Nephron progenitor cell (in vitro differentiated cells): ENCODE measurements around the gene THAP12.
"Not testable (repeated sequence)": the region's sequence is repeated elsewhere in the genome, so short reads cannot be mapped to it uniquely, and the experiment has no call there.

Experiments used
- DNase-seq: peaks from one replicate; pipeline ENCODE4 v3.0.0; 2021
- H3K27ac Mint-ChIP-seq: 2 replicates; pipeline ENCODE4 v1.8.0; 2021; ENCODE audit warnings: mild to moderate bottlenecking, moderate library complexity, mixed read lengths
- H3K27me3 Mint-ChIP-seq: 2 replicates; pipeline ENCODE4 v1.8.0; 2021; ENCODE audit warnings: mild to moderate bottlenecking, low read depth, mixed read lengths; ENCODE audit not compliant: poor library complexity
- H3K36me3 Mint-ChIP-seq: 2 replicates; pipeline ENCODE4 v1.8.0; 2021; ENCODE audit warnings: low read depth, mixed read lengths
- H3K4me1 Mint-ChIP-seq: 2 replicates; pipeline ENCODE4 v1.8.0; 2021; ENCODE audit warnings: mixed read lengths
- H3K4me3 Mint-ChIP-seq: 2 replicates; pipeline ENCODE4 v1.8.0; 2021; ENCODE audit warnings: mild to moderate bottlenecking, moderate library complexity, mixed read lengths
- H3K9me3 Mint-ChIP-seq: 2 replicates; pipeline ENCODE4 v1.8.0; 2021; ENCODE audit warnings: mild to moderate bottlenecking, moderate library complexity, mixed read lengths
- CTCF ChIP-seq: fragments of 200-600 bp; sonication (generic); IDR thresholded peaks from 2 replicates; pipeline ENCODE4 v1.5.0; 2021; ENCODE audit warnings: antibody characterized with exemption

Gene THAP12

GRCh38 chr11:76415073-76415472, 34.1 kb upstream of the THAP12 start:
- no peak overlapping the region for H3K27ac Mint-ChIP-seq
- TF ChIP-seq CTCF = no peak
- peaks cover 40% of the 10 kb centered on the region for H3K36me3 Mint-ChIP-seq

GRCh38 chr11:76410851-76411357, 30.0 kb upstream of the THAP12 start:
- no peak overlapping the region for H3K4me3 Mint-ChIP-seq
- peaks cover 73% of the 10 kb centered on the region for H3K4me1 Mint-ChIP-seq
- peaks cover 31% of the 10 kb centered on the region for H3K36me3 Mint-ChIP-seq
- H3K27me3 Mint-ChIP-seq = peaks cover 3% of the 10 kb centered on the region
- no peak for TF ChIP-seq CTCF
- peaks cover 7% of the 10 kb centered on the region for H3K9me3 Mint-ChIP-seq
- H3K27ac Mint-ChIP-seq = peak overlapping the region; percentile 98
- peak; percentile 43 for DNase-seq

More at GRCh38 chr11:76415073-76415472, 34.1 kb upstream of the THAP12 start:
- peaks cover 3% of the 10 kb centered on the region for H3K27me3 Mint-ChIP-seq
- no peak for DNase-seq
- H3K4me1 Mint-ChIP-seq = peaks cover 60% of the 10 kb centered on the region
- H3K4me3 Mint-ChIP-seq = no peak overlapping the region
- peaks cover 22% of the 10 kb centered on the region for H3K9me3 Mint-ChIP-seq

GRCh38 chr11:76408171-76408965, 27.4 kb upstream of the THAP12 start:
- peak; percentile 42 for DNase-seq
- Mint-ChIP-seq H3K27ac (peak overlapping the region; percentile 98), H3K4me1 (peaks cover 64% of the 10 kb centered on the region), H3K27me3 (peaks cover 3% of the 10 kb centered on the region), H3K4me3 (peak overlapping the region; percentile 69), H3K36me3 (peaks cover 42% of the 10 kb centered on the region), H3K9me3 (peaks cover 4% of the 10 kb centered on the region)
- TF ChIP-seq CTCF = no peak

GRCh38 chr11:76406359-76406758, 25.4 kb upstream of the THAP12 start:
- Mint-ChIP-seq H3K4me3 (no peak overlapping the region), H3K4me1 (peaks cover 51% of the 10 kb centered on the region), H3K36me3 (peaks cover 26% of the 10 kb centered on the region), H3K9me3 (peaks cover 4% of the 10 kb centered on the region), H3K27ac (no peak overlapping the region), H3K27me3 (no peaks in the 10 kb centered on the region)
- no peak for TF ChIP-seq CTCF
- DNase-seq = no peak

- not testable (repeated sequence) for H3K9me3 Mint-ChIP-seq, H3K4me3 Mint-ChIP-seq
- peak overlapping the region; percentile 26 for H3K27ac Mint-ChIP-seq
Measured at GRCh38 chr11:76401484-76401883, 20.6 kb upstream of the THAP12 start.

GRCh38 chr11:76400967-76401366, 20.0 kb upstream of the THAP12 start:
- peaks cover 24% of the 10 kb centered on the region for H3K4me1 Mint-ChIP-seq

More at GRCh38 chr11:76401484-76401883, 20.6 kb upstream of the THAP12 start:
- Mint-ChIP-seq H3K4me1 (peaks cover 24% of the 10 kb centered on the region), H3K36me3 (peaks cover 46% of the 10 kb centered on the region)
- H3K27me3 Mint-ChIP-seq, DNase-seq: not testable (repeated sequence)

More at GRCh38 chr11:76400967-76401366, 20.0 kb upstream of the THAP12 start:
- Mint-ChIP-seq H3K9me3 (peaks cover 4% of the 10 kb centered on the region), H3K27me3 (no peaks in the 10 kb centered on the region), H3K4me3 (no peak overlapping the region), H3K27ac (peak overlapping the region; percentile 90), H3K36me3 (peaks cover 42% of the 10 kb centered on the region)
- no peak for TF ChIP-seq CTCF
- DNase-seq = no peak
